Measurements from ENCODE around the gene CDK4. TPM values are rescaled to one million over a fixed set of nuclear protein-coding genes. Genes with fewer than 3 reads are reported as not detected.

Gene CDK4
- polyA plus RNA-seq, 2 donors = 22.1 to 52.6 TPM

- Histone ChIP-seq H3K9me3 (ENCODE audit: control insufficient read depth in 2 of 2, insufficient read depth in 1 of 2, low read depth in 1 of 2, low read length in 1 of 2) (no peaks in the 10 kb centered on the region), H3K36me3 (ENCODE audit: control insufficient read depth in 2 of 2, insufficient read depth in 2 of 2, low read length in 1 of 2) (peaks cover 0 to 10% of the 10 kb centered on the region in 2 donors), H3K27me3 (ENCODE audit: control insufficient read depth in 1 of 2, insufficient read depth in 2 of 2, low read length in 2 of 2) (no peaks in the 10 kb centered on the region), H3K27ac (ENCODE audit: low read depth in 2 of 2, low read length in 1 of 2) (no peak overlapping the region), H3K4me3 (ENCODE audit: low read depth in 1 of 2, low read length in 2 of 2) (no peak overlapping the region), H3K4me1 (ENCODE audit: control insufficient read depth in 2 of 2, insufficient read depth in 2 of 2, low read length in 1 of 2) (peaks cover 0 to 2% of the 10 kb centered on the region in 2 donors)
- WGBS, 2 donors = 90 to 93% methylated on average over 25 of the region's 25 CpGs
Measured at GRCh38 chr12:57758552-57759359, 6.6 kb upstream of the CDK4 start.

- H3K4me3 ChIP-seq (ENCODE audit: low read depth in 1 of 2, low read length in 2 of 2) = no peak overlapping the region
- H3K9me3 ChIP-seq (ENCODE audit: control insufficient read depth in 2 of 2, insufficient read depth in 1 of 2, low read depth in 1 of 2, low read length in 1 of 2) = no peaks in the 10 kb centered on the region
- H3K36me3 ChIP-seq (ENCODE audit: control insufficient read depth in 2 of 2, insufficient read depth in 2 of 2, low read length in 1 of 2) = peaks cover 0 to 10% of the 10 kb centered on the region in 2 donors
- peaks cover 0 to 2% of the 10 kb centered on the region in 2 donors for H3K4me1 ChIP-seq (ENCODE audit: control insufficient read depth in 2 of 2, insufficient read depth in 2 of 2, low read length in 1 of 2)
- H3K27ac ChIP-seq (ENCODE audit: low read depth in 2 of 2, low read length in 1 of 2) = no peak overlapping the region
- WGBS, 2 donors = 86 to 93% methylated on average over 4 of the region's 4 CpGs
- no peaks in the 10 kb centered on the region for H3K27me3 ChIP-seq (ENCODE audit: control insufficient read depth in 1 of 2, insufficient read depth in 2 of 2, low read length in 2 of 2)
Measured at GRCh38 chr12:57757771-57758170, 5.7 kb upstream of the CDK4 start.

- H3K36me3 ChIP-seq (ENCODE audit: control insufficient read depth in 2 of 2, insufficient read depth in 2 of 2, low read length in 1 of 2) = peaks cover 0 to 10% of the 10 kb centered on the region in 2 donors
- WGBS, 2 donors = 43 to 53% methylated on average over 22 of the region's 22 CpGs
- no peak overlapping the region for H3K4me3 ChIP-seq (ENCODE audit: low read depth in 1 of 2, low read length in 2 of 2)
- H3K4me1 ChIP-seq (ENCODE audit: control insufficient read depth in 2 of 2, insufficient read depth in 2 of 2, low read length in 1 of 2) = peaks cover 0 to 2% of the 10 kb centered on the region in 2 donors
- H3K27ac ChIP-seq (ENCODE audit: low read depth in 2 of 2, low read length in 1 of 2) = no peak overlapping the region
- no peaks in the 10 kb centered on the region for H3K9me3 ChIP-seq (ENCODE audit: control insufficient read depth in 2 of 2, insufficient read depth in 1 of 2, low read depth in 1 of 2, low read length in 1 of 2)
- no peaks in the 10 kb centered on the region for H3K27me3 ChIP-seq (ENCODE audit: control insufficient read depth in 1 of 2, insufficient read depth in 2 of 2, low read length in 2 of 2)
Measured at GRCh38 chr12:57756406-57757341, 4.6 kb upstream of the CDK4 start.

DNA sequence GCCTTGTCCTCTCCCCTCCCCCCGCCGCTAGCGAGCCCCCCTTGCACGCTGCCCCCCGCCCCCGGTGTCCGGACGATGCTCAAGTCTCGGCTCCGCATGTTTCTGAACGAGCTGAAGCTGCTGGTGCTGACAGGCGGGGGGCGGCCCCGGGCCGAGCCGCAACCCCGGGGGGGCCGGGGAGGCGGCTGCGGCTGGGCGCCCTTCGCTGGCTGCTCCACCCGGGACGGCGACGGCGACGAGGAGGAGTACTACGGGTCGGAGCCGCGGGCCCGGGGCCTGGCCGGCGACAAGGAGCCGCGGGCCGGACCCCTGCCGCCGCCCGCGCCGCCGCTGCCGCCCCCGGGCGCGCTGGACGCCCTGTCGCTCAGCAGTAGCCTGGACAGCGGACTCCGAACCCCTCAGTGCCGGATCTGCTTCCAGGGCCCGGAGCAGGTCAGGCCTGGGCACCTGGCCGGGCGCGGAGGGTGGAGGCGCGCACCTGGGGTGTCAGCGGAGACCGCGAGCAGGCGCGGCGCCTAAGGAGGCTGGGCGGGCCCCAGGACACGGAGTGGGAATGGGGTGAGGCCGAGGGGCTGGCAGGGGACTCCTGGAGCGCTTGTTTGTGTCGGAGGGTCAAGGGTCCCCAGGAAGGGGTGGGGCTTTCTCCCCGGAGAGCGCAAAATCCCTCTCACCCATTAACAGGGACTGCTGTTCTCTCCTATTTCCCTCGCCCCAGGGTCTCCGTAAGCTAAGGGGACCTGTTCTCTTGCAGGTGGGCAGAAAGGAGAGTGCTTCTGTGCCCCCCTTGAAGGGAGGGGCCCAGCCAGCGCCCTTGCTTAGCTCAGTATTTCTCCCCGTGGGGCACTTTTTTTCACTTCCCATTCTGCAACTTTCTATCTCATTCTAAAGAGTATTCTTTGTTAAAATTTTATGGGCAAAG, 3.6 kb upstream of the CDK4 start:
- 1% methylated on average over 56 to 76 of the region's 76 CpGs for WGBS, 2 donors
- H3K27me3 ChIP-seq (ENCODE audit: control insufficient read depth in 1 of 2, insufficient read depth in 2 of 2, low read length in 2 of 2) = no peaks in the 10 kb centered on the region
- H3K9me3 ChIP-seq (ENCODE audit: control insufficient read depth in 2 of 2, insufficient read depth in 1 of 2, low read depth in 1 of 2, low read length in 1 of 2) = no peaks in the 10 kb centered on the region
- H3K4me3 ChIP-seq (ENCODE audit: low read depth in 1 of 2, low read length in 2 of 2) = peak overlapping the region; percentile 56 to 76
- peaks cover 6 to 8% of the 10 kb centered on the region in 2 donors for H3K4me1 ChIP-seq (ENCODE audit: control insufficient read depth in 2 of 2, insufficient read depth in 2 of 2, low read length in 1 of 2)
- H3K27ac ChIP-seq (ENCODE audit: low read depth in 2 of 2, low read length in 1 of 2) = peak overlapping the region; percentile 16 to 69
- peaks cover 0 to 11% of the 10 kb centered on the region in 2 donors for H3K36me3 ChIP-seq (ENCODE audit: control insufficient read depth in 2 of 2, insufficient read depth in 2 of 2, low read length in 1 of 2)

- peak overlapping the region; percentile 56 to 76 for H3K4me3 ChIP-seq (ENCODE audit: low read depth in 1 of 2, low read length in 2 of 2)
- H3K27me3 ChIP-seq (ENCODE audit: control insufficient read depth in 1 of 2, insufficient read depth in 2 of 2, low read length in 2 of 2) = no peaks in the 10 kb centered on the region
- peaks cover 0 to 14% of the 10 kb centered on the region in 2 donors for H3K36me3 ChIP-seq (ENCODE audit: control insufficient read depth in 2 of 2, insufficient read depth in 2 of 2, low read length in 1 of 2)
- no peaks in the 10 kb centered on the region for H3K9me3 ChIP-seq (ENCODE audit: control insufficient read depth in 2 of 2, insufficient read depth in 1 of 2, low read depth in 1 of 2, low read length in 1 of 2)
- WGBS, 2 donors = 0% methylated on average over 15 to 34 of the region's 34 CpGs
- H3K27ac ChIP-seq (ENCODE audit: low read depth in 2 of 2, low read length in 1 of 2) = peak overlapping the region; percentile 69
- peaks cover 6 to 8% of the 10 kb centered on the region in 2 donors for H3K4me1 ChIP-seq (ENCODE audit: control insufficient read depth in 2 of 2, insufficient read depth in 2 of 2, low read length in 1 of 2)
Measured at GRCh38 chr12:57755194-57755453, 3.0 kb upstream of the CDK4 start.

- peak within 1 kb of the TSS; percentile 56 to 76 for H3K4me3 ChIP-seq (ENCODE audit: low read depth in 1 of 2, low read length in 2 of 2)
- 1% methylated on average over 29 to 41 of the region's 41 CpGs for WGBS, 2 donors
Measured at GRCh38 chr12:57754411-57755193, 2.5 kb upstream of the CDK4 start, which contains the start of gene MARCHF9. TSS of gene MARCHF9 (plus strand) at chr12:57755103. CDS start at chr12:57755529, 426 bp downstream.

GRCh38 chr12:57753756-57754337, 1.7 kb upstream of the CDK4 start:
- Histone ChIP-seq H3K4me3 (ENCODE audit: low read depth in 1 of 2, low read length in 2 of 2) (no peak overlapping the region), H3K9me3 (ENCODE audit: control insufficient read depth in 2 of 2, insufficient read depth in 1 of 2, low read depth in 1 of 2, low read length in 1 of 2) (no peaks in the 10 kb centered on the region), H3K36me3 (ENCODE audit: control insufficient read depth in 2 of 2, insufficient read depth in 2 of 2, low read length in 1 of 2) (peaks cover 0 to 13% of the 10 kb centered on the region in 2 donors), H3K27ac (ENCODE audit: low read depth in 2 of 2, low read length in 1 of 2) (no peak overlapping the region), H3K27me3 (ENCODE audit: control insufficient read depth in 1 of 2, insufficient read depth in 2 of 2, low read length in 2 of 2) (no peaks in the 10 kb centered on the region), H3K4me1 (ENCODE audit: control insufficient read depth in 2 of 2, insufficient read depth in 2 of 2, low read length in 1 of 2) (peaks cover 6 to 8% of the 10 kb centered on the region in 2 donors)
- WGBS, 2 donors = 18 to 27% methylated on average over 1 of the region's 1 CpG

More at GRCh38 chr12:57754411-57755193, 2.5 kb upstream of the CDK4 start, which contains the start of gene MARCHF9:
- no peaks in the 10 kb centered on the region for H3K9me3 ChIP-seq (ENCODE audit: control insufficient read depth in 2 of 2, insufficient read depth in 1 of 2, low read depth in 1 of 2, low read length in 1 of 2)
- H3K27me3 ChIP-seq (ENCODE audit: control insufficient read depth in 1 of 2, insufficient read depth in 2 of 2, low read length in 2 of 2) = no peaks in the 10 kb centered on the region
- H3K4me1 ChIP-seq (ENCODE audit: control insufficient read depth in 2 of 2, insufficient read depth in 2 of 2, low read length in 1 of 2) = peaks cover 6 to 8% of the 10 kb centered on the region in 2 donors
- peaks cover 0 to 14% of the 10 kb centered on the region in 2 donors for H3K36me3 ChIP-seq (ENCODE audit: control insufficient read depth in 2 of 2, insufficient read depth in 2 of 2, low read length in 1 of 2)
- peak within 1 kb of the TSS; percentile 69 for H3K27ac ChIP-seq (ENCODE audit: low read depth in 2 of 2, low read length in 1 of 2)

DNA sequence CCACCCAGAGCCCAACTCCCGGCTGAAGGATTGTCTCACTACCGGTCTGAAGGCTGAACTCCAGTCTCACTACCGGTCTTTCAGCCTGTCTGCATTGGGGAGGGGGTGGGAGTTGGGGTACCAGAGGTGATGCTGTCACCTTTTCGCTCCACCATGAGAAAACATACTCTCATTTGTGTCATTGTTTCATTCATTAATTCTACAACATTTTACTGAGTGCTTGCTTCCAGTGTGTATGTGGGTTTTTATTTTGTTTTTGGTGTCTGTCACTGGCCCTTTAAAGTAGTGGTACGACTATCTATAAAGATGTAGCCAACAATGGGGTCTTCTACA, 524 bp upstream of the CDK4 start:
- Histone ChIP-seq H3K27ac (ENCODE audit: low read depth in 2 of 2, low read length in 1 of 2) (peak overlapping the region in 1 of 2 donors; percentile 65), H3K4me3 (ENCODE audit: low read depth in 1 of 2, low read length in 2 of 2) (peak overlapping the region; percentile 58 to 72), H3K4me1 (ENCODE audit: control insufficient read depth in 2 of 2, insufficient read depth in 2 of 2, low read length in 1 of 2) (peaks cover 6 to 8% of the 10 kb centered on the region in 2 donors), H3K27me3 (ENCODE audit: control insufficient read depth in 1 of 2, insufficient read depth in 2 of 2, low read length in 2 of 2) (no peaks in the 10 kb centered on the region), H3K36me3 (ENCODE audit: control insufficient read depth in 2 of 2, insufficient read depth in 2 of 2, low read length in 1 of 2) (peaks cover 0 to 11% of the 10 kb centered on the region in 2 donors), H3K9me3 (ENCODE audit: control insufficient read depth in 2 of 2, insufficient read depth in 1 of 2, low read depth in 1 of 2, low read length in 1 of 2) (no peaks in the 10 kb centered on the region)
- WGBS, 2 donors = 0% methylated on average over 5 of the region's 5 CpGs

Data from esophagus (tissue), 2 donors.